Left ventricle myocardium inferior (tissue), 1 donor: ENCODE results near the gene CCDC78. TPM values are rescaled to one million over a fixed set of nuclear protein-coding genes. Genes with fewer than 3 reads are reported as not detected.

Experiments
- DNase-seq: peaks from one replicate; pipeline ENCODE4 v3.0.0-alpha.2; 2020
- H3K27ac ChIP-seq: fragments of 200-600 bp; replicated peaks from 2 replicates; pipeline ENCODE4 v1.8.0; 2021
- H3K27me3 ChIP-seq: fragments of 200-600 bp; 2 replicates; pipeline ENCODE4 v1.8.0; 2021; ENCODE audit warnings: low read depth
- H3K36me3 ChIP-seq: fragments of 200-600 bp; 2 replicates; pipeline ENCODE4 v1.8.0; 2021
- H3K4me1 ChIP-seq: fragments of 200-600 bp; 2 replicates; pipeline ENCODE4 v1.8.0; 2021
- H3K4me3 ChIP-seq: fragments of 200-600 bp; 2 replicates; pipeline ENCODE4 v1.8.0; 2021; ENCODE audit warnings: mild to moderate bottlenecking, moderate library complexity
- H3K9me3 ChIP-seq: fragments of 200-600 bp; replicated peaks from 2 replicates; pipeline ENCODE4 v1.8.0; 2021
- intact Hi-C: fragments of 100-400 bp; cut with micrococcal nuclease; formaldehyde crosslinking; loops from one replicate; pipeline ENCODE4 v1.11.0; 2022
- total RNA-seq: library from RNA; stranded (reverse); fragmentation: NEBNext Ultra II Directional; extraction: Animal tissue kit (Norgen Biotek cat#: 25700); gene quantifications from one replicate; pipeline ENCODE4 v1.2.1, GENCODE V29; 2021
- TF ChIP-seq, protein P1 (sequence below): fragments of 200-600 bp; IDR thresholded peaks from 2 replicates; pipeline ENCODE4 v1.8.0; 2021; ENCODE audit warnings: antibody characterized with exemption, mild to moderate bottlenecking, borderline replicate concordance
- donor health status: DM: no; HTN: yes; CAD: no; lungs with severe emphysema.

The CCDC78 gene
- total RNA-seq, 1 donor from 2014 or later, result 0.49 TPM

DNA sequence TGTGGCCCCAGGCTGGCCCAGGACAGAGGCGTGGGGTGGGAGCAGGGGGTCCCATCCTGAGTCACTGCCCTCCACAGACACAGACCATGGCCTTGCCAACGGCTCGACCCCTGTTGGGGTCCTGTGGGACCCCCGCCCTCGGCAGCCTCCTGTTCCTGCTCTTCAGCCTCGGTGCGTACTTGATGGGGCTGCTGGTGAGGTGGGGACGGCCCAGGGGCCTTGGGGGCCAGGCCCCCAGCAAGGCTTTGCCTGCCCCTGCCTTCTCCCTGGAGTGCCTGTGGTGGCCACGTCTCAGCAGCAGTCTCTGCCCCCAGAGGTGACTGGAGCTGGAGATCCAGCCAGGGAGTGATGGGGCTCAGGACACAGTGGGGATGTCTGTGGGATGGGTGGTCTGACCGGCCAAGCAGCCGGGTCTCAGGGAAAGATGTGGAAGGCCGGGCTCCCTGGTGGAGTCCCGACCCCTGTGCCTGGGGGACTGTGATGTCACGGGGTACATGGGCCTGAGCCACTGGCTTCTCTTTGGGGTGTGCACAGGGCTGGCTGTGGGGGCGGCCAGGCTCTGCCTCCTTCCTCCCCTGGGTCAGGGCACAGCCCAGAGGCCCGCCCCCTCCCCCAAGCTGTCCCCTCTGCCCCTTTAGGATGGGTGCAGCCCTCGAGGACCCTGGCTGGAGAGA lies 36.5 kb upstream of the CCDC78 start:
- no peaks in the 10 kb centered on the region for H3K4me1 ChIP-seq
- H3K27me3 ChIP-seq, result peaks cover 59% of the 10 kb centered on the region
- H3K9me3 ChIP-seq, result no peaks in the 10 kb centered on the region
- TF ChIP-seq, protein P1, sequence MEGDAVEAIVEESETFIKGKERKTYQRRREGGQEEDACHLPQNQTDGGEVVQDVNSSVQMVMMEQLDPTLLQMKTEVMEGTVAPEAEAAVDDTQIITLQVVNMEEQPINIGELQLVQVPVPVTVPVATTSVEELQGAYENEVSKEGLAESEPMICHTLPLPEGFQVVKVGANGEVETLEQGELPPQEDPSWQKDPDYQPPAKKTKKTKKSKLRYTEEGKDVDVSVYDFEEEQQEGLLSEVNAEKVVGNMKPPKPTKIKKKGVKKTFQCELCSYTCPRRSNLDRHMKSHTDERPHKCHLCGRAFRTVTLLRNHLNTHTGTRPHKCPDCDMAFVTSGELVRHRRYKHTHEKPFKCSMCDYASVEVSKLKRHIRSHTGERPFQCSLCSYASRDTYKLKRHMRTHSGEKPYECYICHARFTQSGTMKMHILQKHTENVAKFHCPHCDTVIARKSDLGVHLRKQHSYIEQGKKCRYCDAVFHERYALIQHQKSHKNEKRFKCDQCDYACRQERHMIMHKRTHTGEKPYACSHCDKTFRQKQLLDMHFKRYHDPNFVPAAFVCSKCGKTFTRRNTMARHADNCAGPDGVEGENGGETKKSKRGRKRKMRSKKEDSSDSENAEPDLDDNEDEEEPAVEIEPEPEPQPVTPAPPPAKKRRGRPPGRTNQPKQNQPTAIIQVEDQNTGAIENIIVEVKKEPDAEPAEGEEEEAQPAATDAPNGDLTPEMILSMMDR, result no peak
- intact Hi-C loops, result no loop called here
- no peaks in the 10 kb centered on the region for H3K36me3 ChIP-seq
- no peak for DNase-seq
- H3K27ac ChIP-seq, result no peak overlapping the region
- H3K4me3 ChIP-seq, result no peak overlapping the region

DNA sequence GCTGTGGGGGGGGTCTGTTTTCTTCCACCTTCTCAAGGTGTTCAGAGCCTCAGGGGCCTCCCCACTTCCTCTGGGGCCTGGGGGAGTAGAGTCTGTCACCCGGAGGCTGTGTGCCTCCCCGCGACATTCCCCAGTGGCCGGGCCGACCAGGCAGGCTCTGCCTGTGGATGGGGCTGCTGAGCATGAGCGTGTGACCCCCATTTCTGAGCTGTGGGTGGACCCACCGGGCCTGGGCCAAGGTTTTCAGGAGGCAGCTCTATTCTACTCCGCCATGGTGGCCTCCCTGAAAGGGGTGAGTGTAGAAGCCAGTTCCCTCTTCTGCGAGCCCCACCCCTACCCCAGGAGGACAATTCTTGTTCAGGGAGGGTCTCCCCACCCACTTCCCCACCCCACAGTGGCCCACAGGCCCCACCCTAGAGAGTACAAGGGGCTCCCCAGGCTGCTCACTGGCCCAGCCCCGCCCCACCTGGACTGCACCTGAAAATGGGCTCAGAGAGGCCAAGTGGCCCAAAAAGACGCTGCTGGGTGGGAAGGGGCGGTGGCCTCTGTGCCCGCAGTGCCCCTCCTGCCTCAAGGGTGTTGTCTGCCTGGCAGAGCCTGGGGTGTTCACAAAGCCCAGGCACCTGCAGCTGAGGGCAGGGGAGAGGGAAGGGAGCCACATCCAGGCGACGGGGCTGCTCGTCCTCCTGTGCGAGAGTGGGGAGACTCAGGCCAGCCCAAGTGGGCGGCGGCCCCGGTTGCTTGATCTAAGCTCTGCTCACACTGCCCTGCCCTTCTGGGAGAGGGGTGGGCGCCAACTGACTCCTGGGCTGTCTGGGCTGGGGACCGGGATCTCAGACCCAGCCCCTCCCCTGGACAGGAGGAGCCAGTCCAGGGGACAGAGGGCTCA lies 35.6 kb upstream of the CCDC78 start:
- Histone ChIP-seq H3K27ac (no peak overlapping the region), H3K36me3 (no peaks in the 10 kb centered on the region), H3K4me1 (no peaks in the 10 kb centered on the region), H3K4me3 (no peak overlapping the region), H3K9me3 (no peaks in the 10 kb centered on the region), H3K27me3 (peaks cover 59% of the 10 kb centered on the region)
- DNase-seq, result no peak
- TF ChIP-seq, protein P1, result no peak
- intact Hi-C loops, result no loop called here

DNA sequence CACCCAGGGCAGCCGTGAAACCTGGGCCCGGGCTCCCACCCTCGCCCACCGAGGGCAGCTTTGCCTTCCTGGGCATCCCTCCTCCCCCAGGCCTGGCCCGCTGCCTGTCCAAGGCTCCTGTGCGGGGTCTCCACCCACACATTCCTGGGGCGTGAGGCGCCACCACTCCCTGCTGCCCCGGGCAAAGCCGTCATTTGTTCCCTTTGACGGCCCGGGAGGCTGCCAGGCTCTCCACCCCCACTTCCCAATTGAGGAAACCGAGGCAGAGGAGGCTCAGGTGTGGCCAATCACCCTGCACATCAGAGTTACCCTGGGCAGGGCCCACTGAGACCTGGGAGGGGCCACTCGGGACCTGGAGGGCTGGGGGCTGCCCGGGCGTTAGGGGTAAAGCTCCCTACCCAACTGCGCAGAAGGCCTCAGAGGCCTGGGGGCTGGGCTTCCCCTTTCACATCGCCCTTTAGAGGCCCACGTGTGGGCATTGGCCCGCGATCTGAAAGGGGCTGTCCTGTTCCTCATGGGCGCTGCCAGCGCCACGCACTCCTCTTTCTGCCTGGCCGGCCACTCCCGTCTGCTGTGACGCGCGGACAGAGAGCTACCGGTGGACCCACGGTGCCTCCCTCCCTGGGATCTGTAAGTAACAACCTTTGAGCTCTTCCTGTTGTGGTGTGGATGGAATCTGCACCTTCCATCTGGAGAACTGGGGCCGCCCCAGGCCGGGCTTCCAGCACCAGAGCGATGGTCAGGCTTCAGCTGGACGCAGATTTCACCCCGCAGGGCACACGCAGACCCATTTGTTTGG lies 34.5 kb upstream of the CCDC78 start, which contains the start of gene MSLN:
TSS of gene MSLN (plus strand) at position 190 of the 799 bp plus-strand sequence. CDS start 1,947 bp downstream, outside the sequence.
- Histone ChIP-seq H3K27ac (no peak within 1 kb of the TSS), H3K36me3 (no peaks in the 10 kb centered on the region), H3K4me1 (no peaks in the 10 kb centered on the region), H3K27me3 (peaks cover 55% of the 10 kb centered on the region), H3K4me3 (no peak within 1 kb of the TSS), H3K9me3 (no peaks in the 10 kb centered on the region)
- intact Hi-C loops, result no loop called here
- no peak for DNase-seq
- TF ChIP-seq, protein P1, result no peak

DNA sequence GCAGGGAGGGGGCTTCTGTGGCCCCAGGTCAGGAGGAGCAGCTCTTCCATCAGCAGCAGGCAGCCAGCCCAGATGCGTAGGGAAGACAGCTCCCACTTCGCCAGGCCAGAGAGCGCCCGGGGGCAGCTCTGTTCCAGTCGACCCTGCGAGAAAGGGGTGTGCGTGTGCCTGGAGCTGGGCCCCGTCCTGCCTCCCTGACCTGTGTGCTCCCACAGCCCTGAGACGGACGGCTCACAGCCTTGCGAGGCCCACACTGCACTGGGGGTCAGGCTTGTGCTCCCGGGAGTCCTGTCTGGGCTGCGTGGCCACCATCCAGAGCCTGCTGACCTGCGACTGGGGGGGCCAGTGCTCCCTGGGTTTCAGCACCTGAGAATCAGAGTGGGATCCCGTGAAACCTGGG lies 33.8 kb upstream of the CCDC78 start:
- TF ChIP-seq, protein P1, result no peak
- H3K4me1 ChIP-seq, result no peaks in the 10 kb centered on the region
- DNase-seq, result no peak
- no peaks in the 10 kb centered on the region for H3K36me3 ChIP-seq
- H3K9me3 ChIP-seq, result no peaks in the 10 kb centered on the region
- no peak overlapping the region for H3K27ac ChIP-seq
- H3K27me3 ChIP-seq, result peaks cover 49% of the 10 kb centered on the region
- H3K4me3 ChIP-seq, result no peak overlapping the region
- intact Hi-C loops, result no loop called here
